ENCODE measurements around the gene TMEM167A. TPM values are rescaled to one million over a fixed set of nuclear protein-coding genes. Genes with fewer than 3 reads are reported as not detected.

TMEM167A gene
- total RNA-seq, 4 donors from 2014 or later, result 21.4 to 34.5 (median 29.9) TPM

GRCh38 chr5:83118976-83119375 is 41.8 kb upstream of the TMEM167A start:
- no peak for DNase-seq (ENCODE audit: extremely low spot score)
- Histone ChIP-seq H3K4me1 (no peaks in the 10 kb centered on the region), H3K36me3 (no peaks in the 10 kb centered on the region), H3K27ac (replicated peaks in 1 of 4) (no peak overlapping the region), H3K4me3 (no peak overlapping the region), H3K27me3 (no peaks in the 10 kb centered on the region), H3K9me3 (no peaks in the 10 kb centered on the region)
- TF ChIP-seq POLR2A (IDR thresholded peaks at IDR 0.05; ENCODE audit: low read depth) (no peak), CTCF (IDR thresholded peaks at IDR 0.05) (no peak), POLR2AphosphoS5 (IDR thresholded peaks at IDR 0.05) (no peak), EP300 (IDR thresholded peaks at IDR 0.05) (no peak)
- intact Hi-C loops (cut with DNase I), result no loop called here
- WGBS, result 84% methylated on average over 1 of the region's 1 CpG

- Histone ChIP-seq H3K9me3 (no peaks in the 10 kb centered on the region), H3K27me3 (no peaks in the 10 kb centered on the region), H3K36me3 (no peaks in the 10 kb centered on the region), H3K4me3 (no peak overlapping the region), H3K27ac (replicated peaks in 1 of 4) (no peak overlapping the region), H3K4me1 (no peaks in the 10 kb centered on the region)
- WGBS, result 75% methylated on average over 1 of the region's 1 CpG
- intact Hi-C loops (cut with DNase I), result no loop called here
- no peak for TF ChIP-seq EP300 (IDR thresholded peaks at IDR 0.05)
- no peak for TF ChIP-seq POLR2A (IDR thresholded peaks at IDR 0.05; ENCODE audit: low read depth)
- TF ChIP-seq CTCF (IDR thresholded peaks at IDR 0.05), result no peak
- TF ChIP-seq POLR2AphosphoS5 (IDR thresholded peaks at IDR 0.05), result no peak
- no peak for DNase-seq (ENCODE audit: extremely low spot score)
These were observed 41.3 kb upstream of the TMEM167A start for GRCh38 chr5:83118471-83118870.

GRCh38 chr5:83115816-83116215 is 38.6 kb upstream of the TMEM167A start:
- no peak overlapping the region for H3K27ac ChIP-seq (replicated peaks in 1 of 4)
- intact Hi-C loops (cut with DNase I), result no loop called here
- no peaks in the 10 kb centered on the region for H3K9me3 ChIP-seq
- H3K36me3 ChIP-seq, result no peaks in the 10 kb centered on the region
- no peak overlapping the region for H3K4me3 ChIP-seq
- 81% methylated on average over 1 of the region's 1 CpG for WGBS
- no peak for DNase-seq (ENCODE audit: extremely low spot score)
- no peak for TF ChIP-seq EP300 (IDR thresholded peaks at IDR 0.05)
- no peak for TF ChIP-seq CTCF (IDR thresholded peaks at IDR 0.05)
- no peak for TF ChIP-seq POLR2AphosphoS5 (IDR thresholded peaks at IDR 0.05)
- TF ChIP-seq POLR2A (IDR thresholded peaks at IDR 0.05; ENCODE audit: low read depth), result no peak
- H3K27me3 ChIP-seq, result no peaks in the 10 kb centered on the region
- H3K4me1 ChIP-seq, result no peaks in the 10 kb centered on the region

GRCh38 chr5:83109380-83109779 is 32.2 kb upstream of the TMEM167A start:
- H3K27me3 ChIP-seq, result no peaks in the 10 kb centered on the region
- no peak overlapping the region for H3K27ac ChIP-seq (replicated peaks in 1 of 4)
- H3K9me3 ChIP-seq, result no peaks in the 10 kb centered on the region
- WGBS, result 93% methylated on average over 1 of the region's 1 CpG
- H3K4me1 ChIP-seq, result no peaks in the 10 kb centered on the region
- intact Hi-C loops (cut with DNase I), result no loop called here
- no peak for DNase-seq (ENCODE audit: extremely low spot score)
- TF ChIP-seq EP300 (IDR thresholded peaks at IDR 0.05), result no peak
- TF ChIP-seq POLR2A (IDR thresholded peaks at IDR 0.05; ENCODE audit: low read depth), result no peak
- TF ChIP-seq CTCF (IDR thresholded peaks at IDR 0.05), result no peak
- TF ChIP-seq POLR2AphosphoS5 (IDR thresholded peaks at IDR 0.05), result no peak
- H3K36me3 ChIP-seq, result no peaks in the 10 kb centered on the region
- no peak overlapping the region for H3K4me3 ChIP-seq

GRCh38 chr5:83107692-83108420 is 30.7 kb upstream of the TMEM167A start:
- DNase-seq (ENCODE audit: extremely low spot score), result no peak
- Histone ChIP-seq H3K27ac (replicated peaks in 1 of 4) (no peak overlapping the region), H3K36me3 (no peaks in the 10 kb centered on the region), H3K27me3 (no peaks in the 10 kb centered on the region), H3K4me3 (no peak overlapping the region), H3K9me3 (no peaks in the 10 kb centered on the region), H3K4me1 (no peaks in the 10 kb centered on the region)
- intact Hi-C loops (cut with DNase I), result no loop called here
- 91% methylated on average over 3 of the region's 3 CpGs for WGBS
- TF ChIP-seq POLR2A (IDR thresholded peaks at IDR 0.05; ENCODE audit: low read depth) (no peak), CTCF (IDR thresholded peaks at IDR 0.05) (no peak), EP300 (IDR thresholded peaks at IDR 0.05) (no peak), POLR2AphosphoS5 (IDR thresholded peaks at IDR 0.05) (no peak)

All from esophagus muscularis mucosa (tissue), 4 donors.